HK-2 (cell line): ENCODE data around the gene APOLD1.
"Not testable (repeated sequence)": the region's sequence is repeated elsewhere in the genome, so short reads cannot be mapped to it uniquely, and the experiment has no call there.

Experiments used
- DNase-seq: peaks from one replicate; pipeline ENCODE4 v3.0.0-alpha.2; 2018; ENCODE audit not compliant: unreplicated experiment

Gene APOLD1, protein sequence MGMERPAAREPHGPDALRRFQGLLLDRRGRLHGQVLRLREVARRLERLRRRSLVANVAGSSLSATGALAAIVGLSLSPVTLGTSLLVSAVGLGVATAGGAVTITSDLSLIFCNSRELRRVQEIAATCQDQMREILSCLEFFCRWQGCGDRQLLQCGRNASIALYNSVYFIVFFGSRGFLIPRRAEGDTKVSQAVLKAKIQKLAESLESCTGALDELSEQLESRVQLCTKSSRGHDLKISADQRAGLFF

DNA sequence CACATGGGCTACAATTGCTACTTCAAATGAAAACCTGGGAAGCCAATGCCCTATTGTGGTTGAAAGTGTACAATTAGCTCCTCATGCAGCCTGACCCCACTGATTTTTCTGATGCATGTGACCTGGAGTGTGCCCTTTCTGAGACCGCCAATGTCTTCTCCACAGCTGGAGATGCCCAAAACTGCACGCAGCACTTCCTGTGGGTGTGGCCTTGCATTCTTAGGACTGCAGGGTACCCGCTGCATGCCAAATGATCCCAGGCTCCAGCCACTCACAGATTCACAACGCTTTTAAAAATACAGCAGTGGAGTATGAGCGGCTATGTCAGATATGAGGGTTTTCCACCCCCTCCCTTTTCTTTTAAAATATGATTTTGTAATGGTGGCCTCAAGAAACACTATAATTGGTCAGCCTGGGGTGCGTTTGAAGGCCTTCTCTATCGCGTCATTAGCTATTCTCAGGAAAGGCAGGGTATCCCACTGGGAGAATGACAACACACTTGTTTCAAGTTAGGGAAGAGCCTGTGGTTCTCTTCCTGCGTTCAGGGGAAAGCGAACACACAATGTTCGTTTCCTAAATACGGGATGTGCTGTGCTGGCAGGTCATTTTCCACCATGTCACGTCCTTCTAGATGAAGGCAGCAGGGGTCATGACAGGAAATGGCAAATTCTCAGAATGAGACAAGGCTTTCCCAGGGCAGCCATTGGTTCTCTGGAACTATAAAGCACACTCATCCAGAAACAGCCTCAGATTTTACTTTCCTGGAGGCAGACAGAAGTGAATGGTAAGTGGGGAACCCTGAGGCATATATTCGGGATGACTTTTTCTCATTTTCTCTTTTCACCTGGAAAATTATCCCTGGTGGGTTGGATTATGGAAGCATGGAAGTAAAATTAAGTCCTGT, at the start of gene APOLD1:
Gene APOLD1, plus strand, starts transcription at position 749 of the 904 bp plus-strand sequence. Its CDS starts 33 bp downstream, at position 782.
- no peak for DNase-seq

DNA sequence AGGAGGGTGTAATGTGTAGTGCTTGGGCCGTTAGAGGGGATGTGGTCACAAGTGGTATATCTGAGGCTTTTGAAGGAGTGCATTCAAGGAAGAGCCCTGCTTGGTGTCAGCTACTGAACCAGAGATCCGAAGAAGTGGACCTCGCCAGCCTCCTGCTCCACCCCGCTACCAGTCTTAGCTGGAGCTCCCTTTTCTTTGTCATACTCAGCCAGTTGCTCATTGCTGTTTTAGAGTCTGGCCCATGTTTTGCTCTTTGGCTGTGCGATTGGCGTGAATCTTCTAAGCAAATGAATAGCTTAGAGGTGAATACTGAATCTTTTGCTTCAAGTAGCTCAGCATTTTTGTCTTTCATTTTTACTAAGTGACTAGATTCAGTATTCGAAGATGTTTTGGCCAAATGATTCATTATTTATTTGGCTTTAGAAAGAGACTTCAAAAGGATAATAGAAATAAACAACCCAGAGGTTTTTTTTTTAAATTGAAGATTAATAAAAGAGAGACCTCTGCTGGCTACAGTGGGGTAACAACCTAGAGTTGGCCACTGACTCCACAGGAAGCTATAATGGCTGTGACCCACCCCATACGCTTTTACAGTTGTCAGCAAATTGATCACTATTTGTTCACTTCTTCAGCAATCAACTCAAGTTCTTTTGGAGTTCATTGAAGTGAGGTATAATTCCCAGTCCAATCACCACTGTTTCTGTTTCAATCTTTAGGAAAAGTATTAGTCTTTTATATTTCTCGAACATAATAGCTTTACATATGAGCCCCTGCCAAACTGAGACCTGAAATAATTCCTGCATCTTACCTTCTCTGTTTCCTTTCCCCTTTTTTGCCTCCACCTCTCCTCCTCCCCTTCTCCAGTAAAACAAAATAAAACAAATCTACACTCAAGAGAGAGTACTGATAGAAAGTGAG, 48.4 kb upstream of the APOLD1 start:
- DNase-seq: no peak

DNA sequence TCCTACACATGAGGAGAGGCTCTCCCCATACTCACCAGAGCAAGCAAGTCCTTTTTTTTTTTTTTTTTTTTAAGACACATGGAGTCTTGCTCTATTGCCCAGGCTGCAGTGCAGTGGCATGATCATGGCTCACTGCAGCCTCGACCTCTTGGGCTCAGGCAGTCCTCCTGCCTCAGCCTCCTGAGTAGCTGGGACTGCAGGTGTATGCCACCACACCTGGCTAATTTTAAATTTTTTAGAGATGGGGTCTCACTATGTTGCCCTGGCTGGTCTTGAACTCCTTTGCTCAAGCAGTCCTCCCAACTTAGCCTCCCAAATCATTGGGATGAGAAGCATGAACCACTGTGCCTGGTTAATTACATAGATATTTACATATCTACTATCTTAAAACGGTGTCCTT, 47.3 kb upstream of the APOLD1 start:
- DNase-seq: not testable (repeated sequence)

DNA sequence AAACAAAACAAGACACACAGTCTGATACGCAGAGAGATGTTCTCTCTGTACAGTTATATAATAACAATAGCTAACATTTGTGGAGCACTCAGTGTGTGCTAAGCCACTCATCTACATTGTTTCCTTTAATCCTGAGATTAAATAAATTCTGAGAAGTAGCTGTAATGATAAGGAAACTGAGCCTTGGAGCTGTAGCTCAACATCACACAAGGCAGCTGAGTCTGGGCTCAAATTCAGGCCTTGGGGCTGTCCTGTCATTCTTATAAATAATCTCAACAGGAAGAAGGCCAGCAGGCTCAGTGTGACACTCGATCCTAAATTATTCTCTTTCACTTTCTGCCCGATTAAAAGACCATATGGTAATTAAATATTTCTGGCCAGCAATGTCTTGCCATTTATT, 43.8 kb upstream of the APOLD1 start:
- no peak for DNase-seq

DNA sequence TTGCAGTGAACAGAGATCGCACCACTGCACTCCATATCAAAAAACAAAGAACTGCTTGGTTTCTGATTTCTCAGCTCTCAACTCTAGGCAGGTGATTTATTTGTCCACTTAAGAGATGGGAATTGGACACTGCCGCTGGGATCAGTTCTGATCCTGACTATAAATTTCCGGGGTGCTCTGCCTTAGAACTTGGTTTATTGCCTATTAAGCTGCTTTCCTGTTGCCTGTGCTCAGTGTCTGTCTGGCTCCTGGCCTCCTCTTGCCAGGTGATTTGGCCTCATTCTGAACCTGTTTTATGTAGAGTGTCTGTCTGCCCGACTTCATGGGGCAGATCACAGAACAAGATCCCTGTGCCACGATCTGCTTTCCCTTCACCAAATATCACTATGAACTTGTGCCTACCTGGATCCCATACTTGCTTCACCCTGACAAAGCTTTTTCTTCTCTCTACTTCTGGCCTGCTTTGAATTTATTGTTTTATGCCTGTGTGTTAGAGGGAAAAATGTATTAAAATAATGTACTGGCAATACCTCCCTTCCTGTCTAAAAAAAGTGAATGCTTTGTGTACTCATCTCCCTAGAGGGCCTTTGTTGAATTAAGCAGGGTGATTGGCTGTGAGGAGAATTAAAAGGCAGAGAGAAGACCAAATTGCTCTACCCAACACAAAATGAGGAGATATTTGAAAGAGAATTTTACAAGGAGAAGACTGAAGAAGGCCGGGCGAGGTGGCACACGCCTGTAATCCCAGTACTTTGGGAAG, 40.7 kb upstream of the APOLD1 start:
- no peak for DNase-seq

DNA sequence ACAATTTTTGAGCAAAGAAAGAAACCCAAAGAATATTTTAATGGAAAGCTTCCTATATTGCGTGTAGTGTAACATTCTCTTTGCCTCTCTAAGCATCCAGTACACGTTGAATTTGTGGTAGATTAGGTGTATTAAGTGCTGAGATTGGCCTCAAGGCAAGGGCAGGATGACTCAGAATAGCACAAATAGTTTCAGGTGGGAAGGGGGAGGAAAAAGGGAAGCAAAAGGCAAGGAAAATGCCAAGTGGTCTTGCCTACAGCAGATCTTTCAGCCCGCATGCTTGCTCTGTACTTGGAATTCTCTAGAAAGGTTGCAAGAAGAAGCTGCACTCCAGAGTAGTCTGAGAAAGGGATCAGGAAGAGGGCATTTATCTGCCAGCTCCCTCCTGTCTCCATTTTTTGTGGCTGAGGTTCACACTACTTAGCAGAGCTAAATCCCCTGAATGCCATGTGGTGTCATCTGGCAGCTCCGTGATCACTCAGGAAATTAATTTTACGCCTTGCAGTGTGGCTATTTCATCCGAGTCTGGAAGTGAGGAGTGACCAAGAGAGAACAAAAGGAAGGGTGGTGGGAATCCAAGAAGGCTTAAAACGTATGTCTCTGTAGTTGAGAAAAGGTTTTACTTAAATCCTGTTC, 39.8 kb upstream of the APOLD1 start:
- DNase-seq: no peak

DNA sequence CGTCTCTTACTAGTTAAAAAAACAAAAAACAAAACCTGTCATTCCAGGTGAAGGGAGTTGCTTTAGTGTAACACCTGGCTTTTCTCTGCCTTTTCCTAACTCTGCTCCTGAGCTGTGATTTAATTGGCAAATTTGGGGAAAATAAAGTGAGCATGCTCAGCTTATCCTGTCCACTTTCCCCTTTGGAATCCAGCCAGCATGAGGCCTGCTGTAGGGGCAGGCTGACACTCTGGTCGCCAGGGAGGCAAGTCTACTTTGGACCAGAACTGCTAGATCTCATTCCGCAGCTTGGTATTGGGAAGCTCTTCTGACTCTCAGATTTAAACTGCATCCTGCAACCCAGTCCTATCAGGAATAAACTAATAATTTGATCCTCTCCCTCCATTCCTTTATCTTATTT, 38.2 kb upstream of the APOLD1 start:
- DNase-seq: no peak

DNA sequence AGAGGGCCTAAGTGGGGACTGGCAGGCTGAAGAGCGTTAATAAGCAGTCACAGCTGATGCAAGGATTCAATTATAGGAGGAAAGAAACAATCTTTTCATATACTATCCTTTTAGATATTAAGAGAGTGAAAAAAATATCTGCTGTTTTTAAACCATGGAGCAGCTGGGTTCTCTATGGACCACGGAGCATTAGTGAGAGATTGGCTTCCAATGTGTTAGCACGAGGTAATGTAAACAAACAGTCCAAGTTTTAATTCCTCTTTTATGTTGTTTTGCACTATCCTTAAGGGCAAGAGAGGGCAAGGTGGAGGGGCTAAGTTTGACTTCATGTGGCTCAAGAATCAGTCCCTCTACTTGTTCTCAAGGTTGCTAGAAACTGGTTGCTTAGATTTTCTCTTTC, 37.4 kb upstream of the APOLD1 start:
- DNase-seq: no peak

DNA sequence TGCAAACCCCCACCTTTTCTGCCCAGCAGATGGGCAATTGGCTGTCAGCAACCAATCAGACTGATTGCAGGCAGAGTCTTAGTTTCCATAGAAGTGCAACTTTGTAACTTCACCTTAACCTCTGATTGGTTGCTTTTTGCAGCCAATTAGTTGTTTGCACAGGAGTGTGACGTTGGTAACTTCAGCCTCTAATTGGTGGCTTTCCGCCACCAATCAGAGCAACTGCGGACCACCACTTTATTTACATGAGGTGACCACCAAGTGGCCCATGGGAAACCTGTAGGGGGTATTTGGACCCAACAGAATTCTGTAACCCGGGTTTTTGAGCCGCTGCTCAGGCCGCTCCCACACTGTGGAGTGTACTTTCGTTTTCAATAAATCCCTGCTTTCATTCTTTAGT, 36.0 kb upstream of the APOLD1 start:
- DNase-seq: no peak

DNA sequence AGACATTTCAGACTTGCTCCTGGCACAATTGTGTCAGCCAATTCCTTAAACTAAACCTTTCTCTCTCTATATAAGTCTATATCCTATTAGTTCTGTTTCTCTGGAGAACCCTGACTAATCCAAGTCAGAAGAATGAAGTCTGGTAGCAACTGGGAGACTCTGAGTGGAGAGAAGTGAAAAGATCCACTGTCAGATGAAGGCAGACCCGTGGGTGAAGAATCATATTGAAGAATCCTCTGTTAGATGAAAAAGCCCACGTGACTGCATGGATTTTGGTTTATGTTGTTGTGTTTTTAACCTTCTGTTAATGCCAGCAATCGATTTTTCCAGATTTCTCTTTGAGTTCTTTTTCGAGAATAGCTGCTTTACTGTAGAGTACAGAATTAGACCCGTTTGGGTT, 29.5 kb upstream of the APOLD1 start:
- no peak for DNase-seq

DNA sequence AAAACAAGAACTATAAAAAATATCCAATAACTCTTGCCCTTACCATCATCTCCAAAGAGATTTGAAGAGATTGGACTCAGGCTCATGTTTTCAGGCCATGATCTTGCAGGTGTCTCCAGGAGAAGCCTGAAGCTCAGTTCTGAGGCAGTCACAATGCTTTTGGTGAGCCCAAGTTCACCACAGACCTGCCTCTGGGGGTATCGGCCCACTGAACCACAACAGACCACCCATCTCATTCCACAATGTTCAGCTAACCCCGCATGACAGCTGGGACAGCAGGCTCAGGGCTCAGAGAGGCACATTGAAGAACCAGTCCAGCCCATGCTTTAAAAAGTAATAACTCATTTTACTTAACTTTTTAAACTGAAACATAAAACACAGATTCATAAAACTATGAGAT, 28.3 kb upstream of the APOLD1 start:
- no peak for DNase-seq

DNA sequence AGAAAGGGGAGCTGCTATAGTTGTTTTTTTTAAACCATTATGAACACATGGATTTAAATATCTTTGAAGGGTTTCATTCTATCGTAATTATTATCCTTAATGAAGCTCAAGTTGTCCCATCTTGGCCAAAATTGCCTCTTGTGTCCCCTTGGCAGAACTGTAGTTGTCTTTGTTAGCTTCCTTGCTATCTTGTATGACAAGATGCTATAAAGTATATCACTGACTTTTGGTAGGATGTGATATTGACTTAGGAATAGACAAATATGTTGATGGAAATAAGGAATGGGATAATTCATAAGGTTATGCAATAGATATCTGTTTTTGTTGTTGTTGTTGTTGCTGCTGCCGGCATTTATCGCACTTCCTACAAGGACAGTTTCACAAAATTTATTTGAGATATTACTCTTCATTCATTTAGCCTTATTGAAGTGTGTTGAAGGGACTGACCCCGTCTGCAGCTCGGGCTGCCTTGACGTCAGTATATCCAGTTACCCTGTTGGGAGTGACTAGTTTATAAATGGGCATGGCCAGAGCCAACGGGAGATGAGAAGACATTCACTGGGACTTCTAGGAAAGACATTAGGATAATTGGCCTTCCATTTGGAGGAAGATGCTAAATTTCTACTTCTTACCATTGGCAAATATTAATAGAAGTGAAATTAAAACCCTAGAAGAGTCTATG, 26.1 kb upstream of the APOLD1 start:
- no peak for DNase-seq

DNA sequence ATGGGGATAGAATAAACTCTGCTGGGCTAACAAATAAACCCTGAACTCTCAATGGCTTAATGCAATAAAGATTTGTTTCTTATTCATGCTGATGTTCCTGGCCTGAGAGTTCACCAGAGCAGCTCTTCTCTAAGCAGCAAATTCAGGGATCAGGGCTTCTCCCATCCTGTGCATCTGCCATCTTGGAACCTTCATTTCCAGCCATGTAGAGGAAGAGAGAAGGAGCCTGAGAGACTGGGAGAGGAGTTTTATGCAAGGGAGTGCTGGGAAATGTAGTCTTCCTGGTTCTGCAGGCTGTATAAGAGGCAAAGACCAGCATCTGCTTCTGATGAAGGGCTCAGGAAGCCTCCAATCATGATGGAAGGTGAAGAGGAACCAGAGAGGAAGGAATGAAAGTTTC, 20.6 kb upstream of the APOLD1 start:
- no peak for DNase-seq

DNA sequence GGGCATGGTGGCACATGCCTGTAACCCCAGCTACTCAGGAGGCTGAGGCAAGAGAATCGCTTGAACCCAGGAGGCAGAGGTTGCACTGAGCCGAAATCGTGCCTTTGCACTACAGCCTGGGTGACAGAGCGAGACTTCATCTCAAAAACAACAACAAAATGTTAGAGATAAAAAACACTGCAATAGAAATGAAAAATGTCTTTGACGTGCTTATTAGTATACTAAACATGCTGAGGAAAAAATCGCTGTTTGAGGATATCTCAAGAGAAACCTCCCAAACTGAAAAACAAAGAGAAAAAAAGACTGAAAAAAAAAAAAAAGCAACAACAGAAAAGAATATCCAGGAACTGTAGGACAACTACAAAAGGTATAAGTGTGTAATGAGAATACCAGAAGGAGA, 15.2 kb upstream of the APOLD1 start:
- no peak for DNase-seq

DNA sequence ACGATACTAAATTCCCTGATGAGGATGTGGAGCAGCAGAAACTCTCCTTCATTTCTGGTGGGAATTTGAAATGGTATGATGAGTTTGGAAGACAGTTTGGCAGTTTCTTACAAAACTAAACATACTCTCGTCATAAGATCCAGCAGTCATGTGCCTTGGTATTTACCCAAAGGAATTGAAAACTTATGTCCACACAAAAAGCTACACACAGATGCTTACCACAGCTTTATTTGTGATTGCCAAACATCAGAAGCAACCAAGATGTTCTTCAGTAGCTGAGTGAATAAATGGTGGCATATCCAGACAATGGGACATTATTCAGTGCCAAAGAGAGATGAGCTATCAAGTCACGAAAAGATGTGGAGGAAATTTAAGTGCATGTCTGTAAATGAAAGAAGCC, 10.7 kb upstream of the APOLD1 start:
- no peak for DNase-seq

DNA sequence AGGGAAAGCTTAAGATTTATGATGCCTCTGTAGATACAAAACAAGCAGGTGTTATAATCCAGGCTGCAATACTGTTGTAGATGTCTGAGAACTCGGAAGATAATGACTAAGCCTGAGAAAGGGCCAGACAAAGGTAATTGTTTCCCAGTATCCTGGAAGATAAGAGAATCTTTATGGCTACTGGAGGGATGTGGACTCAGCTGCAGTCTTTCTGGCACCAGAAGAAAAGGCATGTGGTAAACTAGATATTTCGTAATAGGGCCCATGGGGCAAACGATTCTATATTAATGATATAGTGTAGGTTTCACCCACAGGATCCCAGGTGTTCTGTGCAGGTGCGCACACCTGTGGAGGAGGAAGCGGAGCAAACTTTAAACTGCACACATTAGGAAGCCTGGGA, 9.2 kb upstream of the APOLD1 start:
- no peak for DNase-seq

DNA sequence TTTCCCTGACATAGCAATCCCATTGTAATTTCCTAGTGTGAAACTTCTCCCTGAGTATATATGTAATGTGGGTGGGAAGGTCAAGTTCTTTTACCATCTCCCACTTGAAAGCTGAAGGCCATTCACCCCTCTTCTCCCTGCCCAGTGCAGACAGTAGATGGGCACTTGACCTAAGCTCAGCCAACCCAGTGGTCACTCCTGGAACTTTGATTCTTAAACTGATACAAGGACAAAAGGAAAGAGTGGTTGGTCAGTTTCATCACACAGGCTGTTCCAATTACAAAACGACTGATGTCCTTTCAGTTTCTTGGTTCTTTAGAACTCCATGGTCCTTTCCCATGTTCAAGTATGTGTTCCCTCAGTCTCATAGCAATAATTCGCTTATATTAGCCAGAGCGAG, 8.4 kb upstream of the APOLD1 start:
- DNase-seq: no peak

DNA sequence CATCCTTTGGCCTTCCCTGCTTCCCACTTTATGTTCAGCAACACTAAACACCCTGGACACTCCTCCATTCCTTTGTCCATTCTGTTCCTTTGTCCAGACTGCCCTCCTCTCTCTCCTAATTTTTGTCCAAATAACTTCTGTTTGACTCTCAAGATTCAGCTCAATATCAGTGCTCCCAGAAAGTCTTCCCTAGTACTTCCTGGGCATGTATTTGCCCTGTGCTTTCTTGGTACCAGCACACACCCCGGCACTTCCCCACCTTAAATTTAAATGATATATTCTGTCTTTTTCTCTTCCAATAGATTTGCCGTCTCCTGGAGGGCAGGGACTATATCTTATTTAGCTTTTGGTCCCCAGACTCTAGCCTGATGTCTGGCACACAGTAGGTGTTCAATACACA, 6.5 kb upstream of the APOLD1 start:
- DNase-seq: no peak

DNA sequence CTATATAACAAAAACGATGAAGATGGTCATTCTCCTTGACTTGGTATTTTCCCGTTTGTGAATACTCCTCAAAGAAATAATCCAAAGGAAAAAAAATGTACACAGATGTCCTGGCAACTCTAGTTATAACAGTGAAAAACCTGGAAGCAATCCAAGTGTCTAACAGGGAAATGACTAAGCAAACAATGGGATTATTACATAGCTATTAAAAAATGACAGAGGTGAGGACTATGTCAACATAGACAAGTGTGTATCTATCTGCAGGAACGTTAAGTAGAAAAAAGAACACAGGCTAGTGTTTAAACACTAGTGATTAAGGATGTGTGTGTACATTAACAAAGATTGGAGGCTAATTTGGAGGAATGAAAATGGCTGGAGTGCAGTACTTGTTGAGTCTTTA, 5.9 kb upstream of the APOLD1 start:
- no peak for DNase-seq

DNA sequence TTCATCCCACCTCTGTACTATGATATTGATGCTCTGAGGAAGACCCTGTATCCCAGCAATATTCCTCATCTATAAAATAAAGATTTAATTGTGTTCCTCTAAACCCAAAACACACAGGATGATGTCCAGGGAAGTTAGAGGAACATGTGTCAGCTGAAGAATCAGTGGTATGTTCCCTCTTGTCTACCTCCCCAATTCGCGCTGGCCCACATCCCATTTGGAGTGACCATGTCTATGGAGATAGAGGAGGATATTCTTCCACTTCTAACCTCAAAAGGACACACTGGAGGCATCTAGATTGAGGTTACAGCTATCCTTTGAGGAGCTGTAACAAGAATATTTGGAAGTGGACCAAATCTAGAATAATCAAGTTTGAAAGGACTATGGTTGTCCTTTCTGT, 1.3 kb upstream of the APOLD1 start:
- no peak for DNase-seq

DNA sequence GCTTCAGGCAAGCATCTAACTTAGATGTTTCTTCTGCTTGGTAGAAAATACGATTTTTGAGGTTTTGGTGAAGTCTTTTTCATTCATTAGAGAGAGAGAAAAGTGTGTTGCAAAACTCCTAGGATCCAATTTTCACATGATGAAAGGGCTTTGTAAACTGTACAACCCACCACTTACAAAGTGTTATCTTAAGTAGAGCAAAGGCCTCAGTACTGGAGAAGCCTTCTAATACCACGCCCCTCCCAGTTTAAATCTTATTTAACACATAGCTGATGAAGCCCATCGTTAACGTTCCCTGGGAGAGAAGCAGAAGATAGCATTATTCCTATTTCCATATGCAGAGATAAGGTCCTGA, 869 bp downstream of the APOLD1 start:
- no peak for DNase-seq
